22Rv1 (cell line): ENCODE data around the gene CDC42EP5.

ENCODE experiments used
- H3K27ac ChIP-seq: fragments of 450-650 bp; 2 replicates; pipeline ENCODE4 v1.5.1; 2017
- ZFX ChIP-seq: fragments of 450-650 bp; IDR thresholded peaks from 2 replicates; pipeline ENCODE4 v1.6.1; 2017; ENCODE audit warnings: antibody characterized with exemption, borderline replicate concordance
- TF ChIP-seq, protein P1 (sequence below): fragments of 450-650 bp; IDR thresholded peaks from 2 replicates; pipeline ENCODE4 v1.5.1; 2017; ENCODE audit warnings: mild to moderate bottlenecking

The CDC42EP5 gene

GRCh38 chr19:54420068-54420382 lies 53.1 kb downstream of the CDC42EP5 start:
- no peak overlapping the region for H3K27ac ChIP-seq

GRCh38 chr19:54418930-54419800 lies 53.9 kb downstream of the CDC42EP5 start:
- no peak for TF ChIP-seq ZFX
- TF ChIP-seq, protein P1, sequence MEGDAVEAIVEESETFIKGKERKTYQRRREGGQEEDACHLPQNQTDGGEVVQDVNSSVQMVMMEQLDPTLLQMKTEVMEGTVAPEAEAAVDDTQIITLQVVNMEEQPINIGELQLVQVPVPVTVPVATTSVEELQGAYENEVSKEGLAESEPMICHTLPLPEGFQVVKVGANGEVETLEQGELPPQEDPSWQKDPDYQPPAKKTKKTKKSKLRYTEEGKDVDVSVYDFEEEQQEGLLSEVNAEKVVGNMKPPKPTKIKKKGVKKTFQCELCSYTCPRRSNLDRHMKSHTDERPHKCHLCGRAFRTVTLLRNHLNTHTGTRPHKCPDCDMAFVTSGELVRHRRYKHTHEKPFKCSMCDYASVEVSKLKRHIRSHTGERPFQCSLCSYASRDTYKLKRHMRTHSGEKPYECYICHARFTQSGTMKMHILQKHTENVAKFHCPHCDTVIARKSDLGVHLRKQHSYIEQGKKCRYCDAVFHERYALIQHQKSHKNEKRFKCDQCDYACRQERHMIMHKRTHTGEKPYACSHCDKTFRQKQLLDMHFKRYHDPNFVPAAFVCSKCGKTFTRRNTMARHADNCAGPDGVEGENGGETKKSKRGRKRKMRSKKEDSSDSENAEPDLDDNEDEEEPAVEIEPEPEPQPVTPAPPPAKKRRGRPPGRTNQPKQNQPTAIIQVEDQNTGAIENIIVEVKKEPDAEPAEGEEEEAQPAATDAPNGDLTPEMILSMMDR: no peak
- H3K27ac ChIP-seq: no peak overlapping the region

More at GRCh38 chr19:54420068-54420382, 53.1 kb downstream of the CDC42EP5 start:
- TF ChIP-seq, protein P1: no peak
- no peak for TF ChIP-seq ZFX

DNA sequence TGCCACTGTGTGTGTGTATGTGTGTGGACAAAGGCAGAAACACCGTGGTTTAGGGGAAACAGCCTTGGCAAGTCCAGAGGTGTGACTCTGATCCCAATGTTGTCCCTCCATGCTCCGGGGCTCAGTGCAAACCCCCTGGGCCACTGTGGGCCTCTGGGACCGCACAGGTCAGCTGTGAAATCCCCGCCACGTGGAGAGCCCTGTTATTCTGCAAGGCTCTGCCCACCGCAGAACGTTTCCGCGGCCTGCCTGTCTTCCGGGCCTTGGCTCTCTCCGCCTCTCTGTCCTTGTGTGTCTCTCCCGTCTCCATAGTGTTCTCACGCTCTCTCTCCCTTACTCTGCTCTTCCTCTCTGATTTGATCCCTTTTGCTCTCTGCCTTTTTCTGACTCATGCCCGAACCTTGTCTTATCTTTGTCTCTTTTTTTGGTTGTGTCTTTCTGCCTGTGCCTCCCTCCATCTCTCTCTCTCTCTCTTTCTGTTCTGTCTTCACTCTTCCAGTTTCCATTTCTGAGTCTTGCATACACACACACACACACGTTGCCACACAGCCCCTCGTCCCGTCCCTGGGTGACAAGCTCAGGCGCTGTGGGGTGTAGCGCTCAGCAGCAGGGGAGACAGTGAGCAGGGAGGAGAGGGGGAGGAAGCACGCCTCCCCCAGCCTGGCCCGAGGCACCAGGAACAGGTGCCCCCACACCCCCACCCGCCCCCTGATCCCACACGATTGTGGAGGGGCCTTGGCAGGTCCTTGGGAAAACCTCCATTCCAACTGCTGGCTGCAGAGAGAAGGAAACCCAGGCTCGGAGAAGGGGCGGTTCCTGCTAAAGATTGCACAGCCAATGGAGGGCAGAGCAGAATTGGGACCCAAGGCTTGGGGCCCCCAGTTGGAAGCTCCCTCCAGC lies 54.8 kb downstream of the CDC42EP5 start:
- TF ChIP-seq ZFX: no peak
- TF ChIP-seq, protein P1: no peak
- no peak overlapping the region for H3K27ac ChIP-seq

GRCh38 chr19:54416695-54417491 lies 56.2 kb downstream of the CDC42EP5 start:
- TF ChIP-seq, protein P1: no peak
- no peak for TF ChIP-seq ZFX
- H3K27ac ChIP-seq: no peak overlapping the region

GRCh38 chr19:54415901-54416673 lies 57.0 kb downstream of the CDC42EP5 start:
- TF ChIP-seq, protein P1: no peak
- no peak for TF ChIP-seq ZFX
- H3K27ac ChIP-seq: no peak overlapping the region

GRCh38 chr19:54415208-54415900 lies 57.7 kb downstream of the CDC42EP5 start, which contains the start of gene TTYH1:
Gene TTYH1, plus strand, starts transcription at chr19:54415464. Its CDS starts 89 bp downstream, at chr19:54415553.
- TF ChIP-seq, protein P1: peak; percentile 59
- no peak for TF ChIP-seq ZFX
- no peak within 1 kb of the TSS for H3K27ac ChIP-seq
